ENCODE results near the gene SPATA12. TPM values are rescaled to one million over a fixed set of nuclear protein-coding genes. Genes with fewer than 3 reads are reported as not detected.

The SPATA12 gene
- total and polyA plus RNA-seq, 2 experiments from 2014 or later, result 0.10 to 0.65 TPM

- Histone ChIP-seq H3K4me3 (no peak overlapping the region), H3K36me3 (ENCODE audit: insufficient read depth) (no peaks in the 10 kb centered on the region), H3F3A (replicated peaks; ENCODE audit: low read depth) (no peaks in the 10 kb centered on the region), H3K27ac (ENCODE audit: low read depth) (no peak overlapping the region), H3K4me1 (ENCODE audit: insufficient read depth) (no peaks in the 10 kb centered on the region), H3K79me2 (replicated peaks; ENCODE audit: insufficient read depth) (no peaks in the 10 kb centered on the region), H2AFZ (no peak overlapping the region), H3K27me3 (ENCODE audit: insufficient read depth) (no peaks in the 10 kb centered on the region), H3K9me2 (ENCODE audit: insufficient read depth) (no peaks in the 10 kb centered on the region), H4K20me1 (replicated peaks; ENCODE audit: insufficient read depth) (no peaks in the 10 kb centered on the region), H3K4me2 (no peak overlapping the region)
- H3K36me3 Mint-ChIP-seq (ENCODE audit: low read depth), result peaks cover 6% of the 10 kb centered on the region
- no peak overlapping the region for H3K27ac Mint-ChIP-seq
- no peaks in the 10 kb centered on the region for H3K27me3 Mint-ChIP-seq (ENCODE audit: insufficient read depth, low read depth, poor library complexity)
- no peaks in the 10 kb centered on the region for H3K4me1 Mint-ChIP-seq
- DNase-seq (ENCODE audit: low spot score) (no peak), ATAC-seq (no peak)
- TF ChIP-seq EZH2 (IDR thresholded peaks at IDR 0.05; ENCODE audit: low read depth, unreplicated experiment) (no peak), EZH2phosphoT487 (IDR thresholded peaks at IDR 0.05; ENCODE audit: unreplicated experiment) (no peak), ZNF462 (CRISPR knock-in tag; IDR thresholded peaks at IDR 0.05) (no peak), STAT1 (IDR thresholded peaks at IDR 0.05; ENCODE audit: unreplicated experiment) (no peak), ETS1 (IDR thresholded peaks at IDR 0.05) (no peak), ZNF114 (CRISPR knock-in tag; IDR thresholded peaks at IDR 0.05) (no peak), JUNB (IDR thresholded peaks at IDR 0.05; ENCODE audit: unreplicated experiment) (no peak), ZNF331 (CRISPR knock-in tag; IDR thresholded peaks at IDR 0.05; ENCODE audit: low read depth) (no peak), POLR2AphosphoS5 (IDR thresholded peaks at IDR 0.05; ENCODE audit: low read depth) (no peak), REST (IDR thresholded peaks at IDR 0.05; ENCODE audit: unreplicated experiment) (no peak), CTCF (conservative IDR thresholded peaks at IDR 0.05; ENCODE audit: low read depth in 2 of 2) (no peak), NANOG (IDR thresholded peaks at IDR 0.05; ENCODE audit: borderline replicate concordance) (no peak), CREB1 (CRISPR knock-in tag; IDR thresholded peaks at IDR 0.05; ENCODE audit: low read depth) (no peak)
- H3K9me3 Mint-ChIP-seq, result no peaks in the 10 kb centered on the region
- H3K4me3 Mint-ChIP-seq, result no peak overlapping the region
Measured at GRCh38 chr3:57029924-57030323, 30.5 kb upstream of the SPATA12 start.

Measured in GM23338 (cell line).